Pulmonary artery endothelial cell (primary cell): ENCODE data around the gene XPR1. TPM values are rescaled to one million over a fixed set of nuclear protein-coding genes. Genes with fewer than 3 reads are reported as not detected.

Source experiments
- DNase-seq: peaks from one replicate; pipeline ENCODE4 v3.0.0-alpha.2; 2011; ENCODE audit warnings: low read depth, low spot score
- total RNA-seq: library from RNA; depleted of rRNA; stranded (reverse); fragments of >200 nt; gene quantifications from 2 replicates; pipeline ENCODE4 v1.2.3, GENCODE V29; 2014

Gene XPR1
- total RNA-seq, 1 donor from 2014 or later = 35.5 TPM

DNA sequence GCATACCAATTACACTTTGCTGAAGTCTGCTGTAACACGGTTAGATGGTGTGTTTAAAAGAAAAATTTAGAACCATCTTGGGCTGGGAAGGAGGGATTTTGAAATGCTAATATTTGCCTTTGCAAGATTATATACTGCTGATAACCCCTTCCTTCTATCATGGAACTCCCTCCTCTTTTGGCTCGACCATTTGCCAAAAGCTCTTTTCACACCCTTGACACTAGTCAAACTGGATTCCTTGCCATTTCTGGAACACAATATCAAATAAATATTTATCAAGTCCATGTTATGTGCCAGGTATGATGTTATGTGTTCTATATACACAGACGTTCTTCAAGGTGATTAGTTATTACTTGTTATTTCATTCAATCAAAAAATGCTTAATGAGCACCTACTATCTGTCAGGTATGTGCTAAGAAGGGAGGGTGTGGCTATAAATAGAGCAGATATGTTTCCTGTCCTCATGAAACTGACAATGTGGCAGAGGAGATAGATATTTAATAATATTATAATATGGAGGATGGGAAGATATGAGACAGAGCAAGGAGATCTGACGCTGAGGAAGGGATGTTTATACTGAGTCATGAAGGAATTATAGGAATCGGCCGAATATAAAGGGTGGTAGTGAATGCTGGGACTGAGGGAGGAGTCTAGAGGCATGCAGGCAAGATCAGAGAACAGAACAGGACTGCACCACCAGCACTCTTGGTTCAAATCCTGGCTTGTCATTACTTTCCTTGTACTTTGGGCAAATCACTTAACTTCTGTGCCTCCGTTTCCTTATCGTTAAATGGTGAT, 16.1 kb upstream of the XPR1 start:
- DNase-seq = no peak

DNA sequence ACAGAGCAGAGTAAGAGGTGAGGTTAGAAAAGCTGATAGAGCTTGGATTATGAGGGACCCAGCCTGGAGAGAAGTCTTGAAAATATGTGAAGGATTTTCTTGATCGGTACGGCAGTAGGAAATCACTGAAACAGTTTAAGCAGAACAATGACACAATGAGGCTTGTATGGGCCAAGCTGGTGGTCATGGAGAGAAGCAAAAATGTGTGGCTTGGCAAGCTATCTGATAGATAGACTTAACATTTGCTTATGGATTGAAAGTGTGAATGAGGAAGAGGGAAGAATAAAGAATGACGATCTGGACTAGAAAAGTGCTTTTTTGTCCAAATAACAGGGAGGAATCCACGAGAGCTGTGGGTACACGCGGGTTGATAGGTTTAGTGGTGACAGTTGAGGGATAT, 15.4 kb upstream of the XPR1 start:
- no peak for DNase-seq

DNA sequence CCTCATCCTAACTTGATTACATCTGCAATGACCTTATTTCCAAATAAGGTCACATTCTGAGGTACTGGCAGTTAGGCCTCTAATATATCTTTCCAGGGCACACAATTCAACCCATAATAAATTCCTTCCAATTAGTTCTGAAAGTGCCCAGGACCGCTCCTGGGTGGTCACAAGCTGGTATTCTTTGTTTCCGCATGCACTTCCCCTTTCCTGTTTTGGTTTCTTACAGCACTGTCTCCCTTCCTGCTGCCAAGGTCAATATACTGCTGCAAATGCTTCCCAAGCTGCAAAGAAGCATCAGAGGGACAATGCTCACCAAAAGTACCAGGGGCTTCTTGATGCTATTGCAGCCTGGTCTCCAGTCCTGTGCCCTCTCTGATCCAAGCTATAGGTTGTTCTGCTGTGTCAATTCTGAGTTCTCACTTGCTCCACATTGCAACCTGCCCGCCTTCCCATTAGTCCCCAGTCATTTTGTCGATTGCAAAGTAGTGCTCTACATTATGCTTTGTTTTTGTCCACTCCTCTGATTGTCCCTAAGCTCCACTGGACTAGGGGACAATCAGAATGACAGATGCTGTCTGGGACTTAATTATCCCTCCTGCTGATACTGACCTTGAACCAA, 13.9 kb upstream of the XPR1 start:
- DNase-seq = no peak

GRCh38 chr1:180620581-180620980, 11.2 kb upstream of the XPR1 start:
- no peak for DNase-seq

- DNase-seq = no peak
Observed at GRCh38 chr1:180622658-180623508, 8.9 kb upstream of the XPR1 start.

DNA sequence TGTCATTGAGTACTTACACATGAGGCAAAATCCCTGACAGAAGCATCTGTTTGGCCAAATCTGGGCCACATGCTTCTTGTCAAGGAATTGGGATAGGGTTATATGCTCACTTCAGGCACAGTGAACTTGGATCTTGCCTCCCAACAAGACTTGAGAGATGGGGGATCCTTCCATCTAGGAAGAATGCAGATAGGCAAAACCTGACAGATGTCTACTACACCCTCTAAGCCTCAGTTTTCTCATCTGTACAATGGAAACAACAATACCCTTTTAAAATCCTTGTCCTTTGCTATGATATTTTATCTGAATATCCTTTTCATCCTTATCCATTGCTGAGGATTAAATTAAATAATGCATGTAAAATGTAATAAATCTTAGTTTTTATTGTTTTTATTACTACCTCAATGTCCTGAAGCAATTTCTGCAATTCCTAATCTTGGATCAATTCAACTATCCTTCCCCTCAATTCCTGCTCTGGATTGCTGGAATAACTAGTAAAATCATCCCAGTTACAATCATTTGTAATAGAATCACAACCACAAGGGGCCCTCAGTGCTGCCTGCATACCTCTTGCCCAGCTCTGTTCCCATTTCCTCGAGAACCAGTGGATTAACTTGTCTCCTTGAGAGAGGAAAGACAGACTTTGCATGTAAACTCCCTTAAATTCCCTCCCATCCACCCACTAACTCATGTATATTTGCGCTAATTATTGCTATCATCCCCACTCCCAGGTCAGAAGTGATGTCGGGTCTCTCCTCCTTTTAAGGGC, 8.1 kb upstream of the XPR1 start:
- DNase-seq = no peak

GRCh38 chr1:180626711-180627110, 5.1 kb upstream of the XPR1 start:
- no peak for DNase-seq

DNA sequence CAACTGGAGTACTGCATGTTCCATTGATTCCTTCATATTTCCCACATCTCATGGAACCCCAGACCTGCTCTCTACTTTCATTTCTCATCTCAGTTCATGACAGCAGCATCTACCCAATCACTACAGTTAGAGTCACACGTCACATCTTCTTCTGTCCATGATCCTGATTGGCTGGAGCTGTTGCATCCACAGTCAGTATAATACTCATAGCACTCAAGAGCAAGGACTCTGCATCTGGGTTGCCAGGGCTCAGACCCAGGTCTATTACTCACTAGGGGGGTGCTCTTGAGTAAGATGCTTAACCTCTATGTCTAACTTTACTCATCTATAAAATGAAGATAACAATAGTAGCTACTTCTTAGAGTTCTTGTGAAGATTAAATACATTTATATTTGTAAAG, 4.4 kb upstream of the XPR1 start:
- no peak for DNase-seq

- DNase-seq = no peak
Observed at GRCh38 chr1:180628646-180629045, 3.2 kb upstream of the XPR1 start.

DNA sequence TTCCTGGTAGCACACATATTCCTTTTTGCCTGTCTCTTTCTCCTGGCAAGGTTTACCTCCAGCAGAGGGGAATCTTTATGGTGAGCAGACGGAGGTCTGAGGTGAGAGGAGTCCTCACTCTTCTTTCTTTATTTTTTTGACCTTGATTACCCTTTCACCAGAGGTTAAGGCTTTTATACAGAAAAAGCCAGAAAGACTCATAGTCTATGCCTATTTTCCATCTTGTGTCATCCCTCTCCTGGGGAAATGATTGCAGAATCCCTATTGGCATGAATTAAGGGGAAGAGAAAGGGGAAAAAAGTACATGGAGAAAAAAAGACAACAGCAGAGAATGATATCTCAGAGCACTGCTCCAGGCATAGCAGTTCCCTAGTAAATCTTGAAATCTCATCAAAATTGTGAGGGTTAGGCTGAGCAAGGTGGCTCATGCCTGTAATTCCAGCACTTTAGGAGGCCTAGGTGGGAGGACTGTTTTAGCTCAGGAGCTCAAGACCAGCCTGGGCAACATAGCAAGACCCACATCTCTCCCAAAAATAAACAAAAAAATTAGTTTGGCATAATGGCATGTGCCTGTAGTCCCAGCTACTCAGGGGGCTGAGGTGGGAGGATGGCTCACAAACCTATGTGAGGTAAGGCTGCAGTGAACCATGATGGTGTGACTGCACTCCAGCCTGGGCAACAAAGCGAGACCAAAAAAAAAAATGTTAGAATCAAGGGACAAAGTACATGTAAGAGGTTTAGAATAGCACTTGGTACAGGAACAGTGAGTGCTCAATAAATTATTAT, 1.2 kb upstream of the XPR1 start:
- DNase-seq = no peak

DNA sequence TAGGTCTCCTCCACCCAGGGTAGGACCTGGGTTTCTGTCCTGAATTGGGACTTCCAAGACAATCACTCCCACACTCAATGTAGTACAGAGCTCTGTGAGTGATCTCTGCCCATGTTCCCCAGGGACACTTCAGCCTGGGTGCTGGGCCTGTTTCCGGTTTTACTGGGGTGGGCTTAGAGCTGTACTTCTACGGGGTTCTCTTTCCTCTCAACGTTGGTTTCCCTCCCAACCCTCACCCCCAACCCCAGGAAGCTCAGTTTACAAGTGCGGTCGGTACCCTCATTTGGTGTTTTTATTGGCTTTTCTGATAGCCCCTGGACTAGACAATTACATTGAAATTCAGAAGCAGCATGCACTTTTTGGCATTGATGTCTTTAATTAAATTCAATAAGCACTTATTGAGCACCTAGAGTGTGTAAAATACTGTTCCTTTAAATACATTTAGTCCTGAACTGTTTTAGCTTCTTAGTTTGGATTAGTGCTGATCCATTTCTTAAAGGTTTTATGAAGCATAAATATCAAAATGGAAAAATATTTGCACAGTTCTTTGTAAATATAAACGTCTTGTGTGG, 542 bp upstream of the XPR1 start:
- DNase-seq = no peak

GRCh38 chr1:180632326-180633056, 669 bp downstream of the XPR1 start:
- DNase-seq = no peak

- DNase-seq = no peak
Observed at GRCh38 chr1:180633057-180634056, 1.5 kb downstream of the XPR1 start.

- DNase-seq = no peak
Observed at GRCh38 chr1:180636138-180636537, 4.3 kb downstream of the XPR1 start.

GRCh38 chr1:180639871-180640270, 8.0 kb downstream of the XPR1 start:
- DNase-seq = no peak

- no peak for DNase-seq
Observed at GRCh38 chr1:180640531-180640949, 8.7 kb downstream of the XPR1 start.

DNA sequence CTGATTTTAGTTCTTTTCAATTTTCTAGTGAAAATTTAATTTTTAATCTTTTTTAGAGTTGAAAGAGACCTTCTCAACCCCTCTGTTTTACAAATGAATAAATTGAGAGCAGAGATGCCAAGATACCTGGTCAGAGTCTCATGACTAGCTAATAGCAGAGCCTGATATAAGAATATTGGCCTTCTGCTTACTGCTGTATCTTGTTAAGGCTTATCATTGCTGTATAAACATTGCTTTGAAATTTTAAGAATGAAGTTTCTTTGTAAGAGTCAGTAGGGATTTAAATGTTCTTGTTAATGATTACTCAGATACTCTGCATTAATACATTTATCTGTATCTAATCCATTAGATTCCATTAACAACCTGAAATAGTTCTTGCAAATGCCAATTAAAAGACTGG, 9.8 kb downstream of the XPR1 start:
- no peak for DNase-seq

DNA sequence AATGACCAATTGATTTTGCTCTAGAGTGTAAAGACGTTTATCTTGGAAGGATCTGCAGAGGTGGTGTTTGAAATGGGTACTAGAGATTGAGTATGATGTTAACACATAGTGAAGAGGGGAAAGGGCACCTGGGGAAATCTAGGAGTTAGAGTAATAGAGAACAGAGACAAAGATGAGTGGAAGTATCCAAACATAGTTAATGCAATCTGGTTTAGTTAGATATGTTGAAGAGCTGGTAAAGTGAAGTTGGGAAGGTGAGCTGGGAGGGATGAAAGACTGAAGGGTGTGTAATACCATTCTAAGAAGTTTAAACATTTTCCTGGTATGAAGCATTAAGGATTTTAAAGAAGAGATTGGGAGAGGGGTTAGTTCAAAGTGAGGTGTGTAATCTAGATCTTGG, 11.0 kb downstream of the XPR1 start:
- no peak for DNase-seq
